Measurements from ENCODE around the gene RAB11A.

The RAB11A gene

GRCh38 chr15:65917936-65918335, 48.6 kb downstream of the RAB11A start:
- no peak for DNase-seq

GRCh38 chr15:65918357-65918920, 49.1 kb downstream of the RAB11A start:
- no peak for DNase-seq

GRCh38 chr15:65918945-65919344, 49.7 kb downstream of the RAB11A start:
- no peak for DNase-seq

- no peak for DNase-seq
Measured at GRCh38 chr15:65919353-65919752, 50.1 kb downstream of the RAB11A start.

- DNase-seq, result no peak
Measured at GRCh38 chr15:65920121-65920520, 50.8 kb downstream of the RAB11A start.

GRCh38 chr15:65920825-65921309, 51.6 kb downstream of the RAB11A start:
- DNase-seq, result no peak

GRCh38 chr15:65921780-65922179, 52.5 kb downstream of the RAB11A start:
- DNase-seq, result no peak

- DNase-seq, result no peak
Measured at GRCh38 chr15:65922621-65923020, 53.3 kb downstream of the RAB11A start.

- no peak for DNase-seq
Measured at GRCh38 chr15:65923264-65923663, 54.0 kb downstream of the RAB11A start.

- DNase-seq, result no peak
Measured at GRCh38 chr15:65924004-65924403, 54.7 kb downstream of the RAB11A start.

- DNase-seq, result peak; percentile 29
Measured at GRCh38 chr15:65925338-65925737, 56.0 kb downstream of the RAB11A start.

GRCh38 chr15:65926459-65926858, 57.2 kb downstream of the RAB11A start:
- DNase-seq, result no peak

- no peak for DNase-seq
Measured at GRCh38 chr15:65926899-65927298, 57.6 kb downstream of the RAB11A start.

- DNase-seq, result no peak
Measured at GRCh38 chr15:65927545-65927944, 58.3 kb downstream of the RAB11A start.

GRCh38 chr15:65929573-65929972, 60.3 kb downstream of the RAB11A start:
- DNase-seq, result no peak

- no peak for DNase-seq
Measured at GRCh38 chr15:65930134-65930533, 60.8 kb downstream of the RAB11A start.

GRCh38 chr15:65931221-65931620, 61.9 kb downstream of the RAB11A start:
- DNase-seq, result no peak

GRCh38 chr15:65935391-65935790, 66.1 kb downstream of the RAB11A start:
- no peak for DNase-seq

- DNase-seq, result no peak
Measured at GRCh38 chr15:65936282-65936681, 67.0 kb downstream of the RAB11A start.

- no peak for DNase-seq
Measured at GRCh38 chr15:65937054-65937453, 67.8 kb downstream of the RAB11A start.

- peak; percentile 31 for DNase-seq
Measured at GRCh38 chr15:65937476-65937875, 68.2 kb downstream of the RAB11A start.

- DNase-seq, result no peak
Measured at GRCh38 chr15:65938604-65939003, 69.3 kb downstream of the RAB11A start.

- no peak for DNase-seq
Measured at GRCh38 chr15:65939901-65940617, 70.8 kb downstream of the RAB11A start.

GRCh38 chr15:65940618-65940909, 71.3 kb downstream of the RAB11A start:
- no peak for DNase-seq

All from OCI-M1 (cell line).